K562 (cell line): ENCODE data around the gene FAM171A2. TPM values are rescaled to one million over a fixed set of nuclear protein-coding genes. Genes with fewer than 3 reads are reported as not detected.

Source experiments
- CAMTA2 ChIP-seq: fragments of 250-450 bp; sonication (Bioruptor Pico); conservative IDR thresholded peaks from 2 replicates; pipeline ENCODE4 v1.5.1; 2022
- DIDO1 ChIP-seq: fragments of 450-650 bp; IDR thresholded peaks from 2 replicates; pipeline ENCODE4 v1.6.1; 2016; ENCODE audit warnings: low read depth, missing biosample characterization, missing genetic modification characterization
- ETS2 ChIP-seq: IDR thresholded peaks from 2 replicates; pipeline ENCODE4 v1.6.1; 2016; ENCODE audit warnings: borderline replicate concordance, missing genetic modification characterization, mild to moderate bottlenecking, moderate library complexity, missing compliant biosample characterization; ENCODE audit not compliant: poor library complexity, severe bottlenecking
- FOSL1 ChIP-seq: fragments of 200-800 bp; sonication (Bioruptor generic); conservative IDR thresholded peaks from 2 replicates; pipeline ENCODE4 v1.6.1; 2016; ENCODE audit warnings: missing genetic modification characterization, missing compliant biosample characterization
- PCBP1 ChIP-seq: fragments of 200-400 bp; formaldehyde crosslinking; IDR thresholded peaks from 2 replicates; pipeline ENCODE4 v1.6.1; 2018; ENCODE audit warnings: mild to moderate bottlenecking, low read depth, low read length; ENCODE audit not compliant: poor library complexity, severe bottlenecking
- RFX5 ChIP-seq: IDR thresholded peaks from 2 replicates; pipeline ENCODE4 v1.6.1; 2011; ENCODE audit warnings: low read depth, mild to moderate bottlenecking, improper control_type of control experiment, low read length
- SOX6 ChIP-seq: fragments of 450-650 bp; IDR thresholded peaks from 2 replicates; pipeline ENCODE4 v1.6.1; 2014; ENCODE audit warnings: mild to moderate bottlenecking
- ZNF282 ChIP-seq: sonication (generic); formaldehyde crosslinking; IDR thresholded peaks from 2 replicates; pipeline ENCODE4 v1.8.1; 2023; ENCODE audit warnings: missing genetic modification reagents
- ZNF644 ChIP-seq: fragments of 200-800 bp; sonication (Bioruptor generic); IDR thresholded peaks from 2 replicates; pipeline ENCODE4 v1.6.1; 2016; ENCODE audit warnings: low read depth, missing genetic modification characterization, missing compliant biosample characterization
- ZNF707 ChIP-seq: fragments of 250-450 bp; sonication (Bioruptor Pico); conservative IDR thresholded peaks from 2 replicates; pipeline ENCODE4 v1.8.0; 2022; ENCODE audit warnings: inconsistent platforms, mild to moderate bottlenecking, moderate library complexity
- polyA plus RNA-seq, 8 experiments: library from polyadenylated mRNA; depleted of rRNA in 4 of 8; stranded (reverse) in 5 of 8; unstranded in 3 of 8; fragments of >200 nt; fragmentation: Nextera tagmentation in 2 of 8; fragmentation: Illumina TruSeq in 1 of 8; extraction: Ambion mirVana in 2 of 8; extraction: Trizol in 1 of 8; gene quantifications; 2 replicates each; pipeline versions ENCODE4 v1.2.1 to v1.2.3, GENCODE V29; 2011 to 2014; ENCODE audit warnings: inconsistent platforms in 1 of 8, missing spikeins in 1 of 8
- total RNA-seq, 7 experiments: library from RNA; depleted of rRNA in 6 of 7; stranded (reverse); fragments of >200 nt in 6 of 7; fragmentation: Illumina TruSeq in 2 of 7; extraction: Trizol in 2 of 7; gene quantifications; 2 replicates each; pipeline versions ENCODE4 v1.2.1 to v1.2.3, GENCODE V29; 2011 to 2021; ENCODE audit warnings: low replicate concordance in 1 of 7
- TF ChIP-seq, protein P1 (sequence below): fragments of 450-650 bp; IDR thresholded peaks from 2 replicates; pipeline ENCODE4 v1.6.1; 2016; ENCODE audit warnings: borderline replicate concordance
- TF ChIP-seq, protein P2 (sequence below): fragments of 250-450 bp; sonication (Bioruptor Pico); IDR thresholded peaks from 2 replicates; pipeline ENCODE4 v1.4.0; 2020; ENCODE audit warnings: borderline replicate concordance
- TF ChIP-seq, protein P3 (sequence below): fragments of 450-650 bp; IDR thresholded peaks from 2 replicates; pipeline ENCODE4 v1.7.1; 2018; ENCODE audit warnings: mild to moderate bottlenecking, low read depth; ENCODE audit not compliant: partially characterized antibody
- TF ChIP-seq, protein P4 (sequence below): fragments of 250-450 bp; sonication (Bioruptor Pico); IDR thresholded peaks from 2 replicates; pipeline ENCODE4 v1.4.0; 2020; ENCODE audit warnings: mild to moderate bottlenecking, moderate library complexity
- TF ChIP-seq, protein P5 (sequence below): IDR thresholded peaks from 2 replicates; pipeline ENCODE4 v1.6.1; 2011; ENCODE audit warnings: borderline replicate concordance, low read depth, mild to moderate bottlenecking, moderate library complexity, low read length; ENCODE audit not compliant: insufficient read depth, poor library complexity, severe bottlenecking

FAM171A2 gene
- total and polyA plus RNA-seq, 9 of the 15 experiments (the other 6 are each of a cell fraction or from before 2014, with no cell fraction given): 0.10 to 10.2 (median 2.0) TPM; not detected in 1

DNA sequence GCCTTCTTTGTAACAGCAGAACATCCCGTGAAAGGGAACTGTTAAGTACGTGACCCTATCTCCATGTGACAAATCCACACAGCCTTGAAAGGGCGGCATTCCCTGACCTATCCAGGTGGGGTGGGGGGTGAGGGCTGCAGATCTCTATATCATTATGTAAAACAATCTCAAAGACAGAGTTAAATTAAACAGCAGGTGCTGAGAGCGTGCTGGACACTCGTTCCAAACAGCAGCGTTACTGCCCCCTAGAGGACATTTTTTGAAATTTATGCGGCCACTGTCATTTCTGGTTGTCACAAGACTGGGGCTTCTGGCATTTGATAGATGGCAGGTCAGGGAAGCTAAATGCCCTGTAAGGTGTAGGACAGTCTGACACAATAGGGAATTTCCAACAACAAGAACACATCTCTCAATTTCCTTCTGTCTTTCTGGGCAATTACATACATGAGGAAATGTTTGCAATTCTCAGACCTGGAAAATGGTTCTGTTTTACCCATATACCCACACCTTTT lies 32.3 kb downstream of the FAM171A2 start (continued):
- TF ChIP-seq DIDO1 (tag) (no peak), ETS2 (tag) (no peak), FOSL1 (tag) (no peak), RFX5 (no peak), PCBP1 (no peak), CAMTA2 (no peak), ZNF707 (CRISPR knock-in tag) (no peak), ZNF644 (no peak), ZNF282 (no peak), SOX6 (peak; percentile 8; the same call in 1 of the 2 replicates)
- TF ChIP-seq, protein P1, sequence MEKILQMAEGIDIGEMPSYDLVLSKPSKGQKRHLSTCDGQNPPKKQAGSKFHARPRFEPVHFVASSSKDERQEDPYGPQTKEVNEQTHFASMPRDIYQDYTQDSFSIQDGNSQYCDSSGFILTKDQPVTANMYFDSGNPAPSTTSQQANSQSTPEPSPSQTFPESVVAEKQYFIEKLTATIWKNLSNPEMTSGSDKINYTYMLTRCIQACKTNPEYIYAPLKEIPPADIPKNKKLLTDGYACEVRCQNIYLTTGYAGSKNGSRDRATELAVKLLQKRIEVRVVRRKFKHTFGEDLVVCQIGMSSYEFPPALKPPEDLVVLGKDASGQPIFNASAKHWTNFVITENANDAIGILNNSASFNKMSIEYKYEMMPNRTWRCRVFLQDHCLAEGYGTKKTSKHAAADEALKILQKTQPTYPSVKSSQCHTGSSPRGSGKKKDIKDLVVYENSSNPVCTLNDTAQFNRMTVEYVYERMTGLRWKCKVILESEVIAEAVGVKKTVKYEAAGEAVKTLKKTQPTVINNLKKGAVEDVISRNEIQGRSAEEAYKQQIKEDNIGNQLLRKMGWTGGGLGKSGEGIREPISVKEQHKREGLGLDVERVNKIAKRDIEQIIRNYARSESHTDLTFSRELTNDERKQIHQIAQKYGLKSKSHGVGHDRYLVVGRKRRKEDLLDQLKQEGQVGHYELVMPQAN: no peak
- TF ChIP-seq, protein P2, sequence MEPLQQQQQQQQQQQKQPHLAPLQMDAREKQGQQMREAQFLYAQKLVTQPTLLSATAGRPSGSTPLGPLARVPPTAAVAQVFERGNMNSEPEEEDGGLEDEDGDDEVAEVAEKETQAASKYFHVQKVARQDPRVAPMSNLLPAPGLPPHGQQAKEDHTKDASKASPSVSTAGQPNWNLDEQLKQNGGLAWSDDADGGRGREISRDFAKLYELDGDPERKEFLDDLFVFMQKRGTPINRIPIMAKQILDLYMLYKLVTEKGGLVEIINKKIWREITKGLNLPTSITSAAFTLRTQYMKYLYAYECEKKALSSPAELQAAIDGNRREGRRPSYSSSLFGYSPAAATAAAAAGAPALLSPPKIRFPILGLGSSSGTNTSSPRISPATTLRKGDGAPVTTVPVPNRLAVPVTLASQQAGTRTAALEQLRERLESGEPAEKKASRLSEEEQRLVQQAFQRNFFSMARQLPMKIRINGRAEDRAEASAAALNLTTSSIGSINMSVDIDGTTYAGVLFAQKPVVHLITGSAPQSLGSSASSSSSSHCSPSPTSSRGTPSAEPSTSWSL (CRISPR knock-in tag): no peak
- TF ChIP-seq, protein P3, sequence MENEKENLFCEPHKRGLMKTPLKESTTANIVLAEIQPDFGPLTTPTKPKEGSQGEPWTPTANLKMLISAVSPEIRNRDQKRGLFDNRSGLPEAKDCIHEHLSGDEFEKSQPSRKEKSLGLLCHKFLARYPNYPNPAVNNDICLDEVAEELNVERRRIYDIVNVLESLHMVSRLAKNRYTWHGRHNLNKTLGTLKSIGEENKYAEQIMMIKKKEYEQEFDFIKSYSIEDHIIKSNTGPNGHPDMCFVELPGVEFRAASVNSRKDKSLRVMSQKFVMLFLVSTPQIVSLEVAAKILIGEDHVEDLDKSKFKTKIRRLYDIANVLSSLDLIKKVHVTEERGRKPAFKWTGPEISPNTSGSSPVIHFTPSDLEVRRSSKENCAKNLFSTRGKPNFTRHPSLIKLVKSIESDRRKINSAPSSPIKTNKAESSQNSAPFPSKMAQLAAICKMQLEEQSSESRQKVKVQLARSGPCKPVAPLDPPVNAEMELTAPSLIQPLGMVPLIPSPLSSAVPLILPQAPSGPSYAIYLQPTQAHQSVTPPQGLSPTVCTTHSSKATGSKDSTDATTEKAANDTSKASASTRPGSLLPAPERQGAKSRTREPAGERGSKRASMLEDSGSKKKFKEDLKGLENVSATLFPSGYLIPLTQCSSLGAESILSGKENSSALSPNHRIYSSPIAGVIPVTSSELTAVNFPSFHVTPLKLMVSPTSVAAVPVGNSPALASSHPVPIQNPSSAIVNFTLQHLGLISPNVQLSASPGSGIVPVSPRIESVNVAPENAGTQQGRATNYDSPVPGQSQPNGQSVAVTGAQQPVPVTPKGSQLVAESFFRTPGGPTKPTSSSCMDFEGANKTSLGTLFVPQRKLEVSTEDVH: no peak
- TF ChIP-seq, protein P4, sequence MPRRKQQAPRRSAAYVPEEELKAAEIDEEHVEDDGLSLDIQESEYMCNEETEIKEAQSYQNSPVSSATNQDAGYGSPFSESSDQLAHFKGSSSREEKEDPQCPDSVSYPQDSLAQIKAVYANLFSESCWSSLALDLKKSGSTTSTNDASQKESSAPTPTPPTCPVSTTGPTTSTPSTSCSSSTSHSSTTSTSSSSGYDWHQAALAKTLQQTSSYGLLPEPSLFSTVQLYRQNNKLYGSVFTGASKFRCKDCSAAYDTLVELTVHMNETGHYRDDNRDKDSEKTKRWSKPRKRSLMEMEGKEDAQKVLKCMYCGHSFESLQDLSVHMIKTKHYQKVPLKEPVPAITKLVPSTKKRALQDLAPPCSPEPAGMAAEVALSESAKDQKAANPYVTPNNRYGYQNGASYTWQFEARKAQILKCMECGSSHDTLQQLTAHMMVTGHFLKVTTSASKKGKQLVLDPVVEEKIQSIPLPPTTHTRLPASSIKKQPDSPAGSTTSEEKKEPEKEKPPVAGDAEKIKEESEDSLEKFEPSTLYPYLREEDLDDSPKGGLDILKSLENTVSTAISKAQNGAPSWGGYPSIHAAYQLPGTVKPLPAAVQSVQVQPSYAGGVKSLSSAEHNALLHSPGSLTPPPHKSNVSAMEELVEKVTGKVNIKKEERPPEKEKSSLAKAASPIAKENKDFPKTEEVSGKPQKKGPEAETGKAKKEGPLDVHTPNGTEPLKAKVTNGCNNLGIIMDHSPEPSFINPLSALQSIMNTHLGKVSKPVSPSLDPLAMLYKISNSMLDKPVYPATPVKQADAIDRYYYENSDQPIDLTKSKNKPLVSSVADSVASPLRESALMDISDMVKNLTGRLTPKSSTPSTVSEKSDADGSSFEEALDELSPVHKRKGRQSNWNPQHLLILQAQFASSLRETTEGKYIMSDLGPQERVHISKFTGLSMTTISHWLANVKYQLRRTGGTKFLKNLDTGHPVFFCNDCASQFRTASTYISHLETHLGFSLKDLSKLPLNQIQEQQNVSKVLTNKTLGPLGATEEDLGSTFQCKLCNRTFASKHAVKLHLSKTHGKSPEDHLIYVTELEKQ (CRISPR knock-in tag): no peak
- TF ChIP-seq, protein P5, sequence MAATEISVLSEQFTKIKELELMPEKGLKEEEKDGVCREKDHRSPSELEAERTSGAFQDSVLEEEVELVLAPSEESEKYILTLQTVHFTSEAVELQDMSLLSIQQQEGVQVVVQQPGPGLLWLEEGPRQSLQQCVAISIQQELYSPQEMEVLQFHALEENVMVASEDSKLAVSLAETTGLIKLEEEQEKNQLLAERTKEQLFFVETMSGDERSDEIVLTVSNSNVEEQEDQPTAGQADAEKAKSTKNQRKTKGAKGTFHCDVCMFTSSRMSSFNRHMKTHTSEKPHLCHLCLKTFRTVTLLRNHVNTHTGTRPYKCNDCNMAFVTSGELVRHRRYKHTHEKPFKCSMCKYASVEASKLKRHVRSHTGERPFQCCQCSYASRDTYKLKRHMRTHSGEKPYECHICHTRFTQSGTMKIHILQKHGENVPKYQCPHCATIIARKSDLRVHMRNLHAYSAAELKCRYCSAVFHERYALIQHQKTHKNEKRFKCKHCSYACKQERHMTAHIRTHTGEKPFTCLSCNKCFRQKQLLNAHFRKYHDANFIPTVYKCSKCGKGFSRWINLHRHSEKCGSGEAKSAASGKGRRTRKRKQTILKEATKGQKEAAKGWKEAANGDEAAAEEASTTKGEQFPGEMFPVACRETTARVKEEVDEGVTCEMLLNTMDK: no peak
